CD14-positive monocyte (primary cell): Measurements from ENCODE around the gene VOPP1. TPM values are rescaled to one million over a fixed set of nuclear protein-coding genes. Genes with fewer than 3 reads are reported as not detected.

Experiments used
- DNase-seq, 3 donors: peaks; one replicate each; pipeline ENCODE4 v3.0.0-alpha.2; 2011 to 2022
- H2AFZ ChIP-seq: 2 replicates; pipeline ENCODE4 v1.6.0; 2012; ENCODE audit warnings: mild to moderate bottlenecking, low read depth, low read length, inconsistent platforms; ENCODE audit not compliant: insufficient read depth, poor library complexity, severe bottlenecking
- H3K27ac ChIP-seq, 2 donors: 1 replicate in 1 of 2; 2 replicates in 1 of 2; pipeline ENCODE4 v1.5.1; 2012 to 2013; ENCODE audit warnings: low read length in 2 of 2, control low read depth in 1 of 2, inconsistent platforms in 1 of 2, low read depth in 1 of 2, mild to moderate bottlenecking in 1 of 2
- H3K27me3 ChIP-seq, 2 donors: one replicate each; pipeline versions ENCODE4 v1.6.0 to v1.6.1; 2011 to 2013; ENCODE audit warnings: low read length in 2 of 2; ENCODE audit not compliant: control insufficient read depth in 2 of 2, insufficient read depth in 2 of 2
- H3K36me3 ChIP-seq, 2 donors: replicated peaks in 1 of 2; 1 replicate in 1 of 2; 2 replicates in 1 of 2; pipeline versions ENCODE4 v1.5.1 to v1.6.1; 2012 to 2013; ENCODE audit warnings: low read length in 2 of 2, control low read depth in 1 of 2, inconsistent platforms in 1 of 2, mild to moderate bottlenecking in 1 of 2; ENCODE audit not compliant: insufficient read depth in 2 of 2, control insufficient read depth in 1 of 2
- H3K4me1 ChIP-seq, 2 donors: 1 replicate in 1 of 2; 2 replicates in 1 of 2; pipeline versions ENCODE4 v1.5.1 to v1.6.1; 2012 to 2013; ENCODE audit warnings: low read length in 2 of 2, control low read depth in 1 of 2, inconsistent platforms in 1 of 2, mild to moderate bottlenecking in 1 of 2, moderate library complexity in 1 of 2; ENCODE audit not compliant: insufficient read depth in 2 of 2, control insufficient read depth in 1 of 2
- H3K4me2 ChIP-seq: replicated peaks from 2 replicates; pipeline ENCODE3; 2012; ENCODE audit warnings: low read length, moderate library complexity, mild to moderate bottlenecking; ENCODE audit not compliant: poor library complexity, severe bottlenecking; ENCODE audit errors: extremely low read depth
- H3K4me3 ChIP-seq, 3 experiments: fragments of 200-600 bp in 1 of 3; sonication (generic) in 1 of 3; replicated peaks in 1 of 3; 1 replicate in 2 of 3; 2 replicates in 1 of 3; pipeline ENCODE4 v1.5.1; 2011 to 2013; ENCODE audit warnings: low read length in 3 of 3, mild to moderate bottlenecking in 3 of 3, control low read depth in 2 of 3, low read depth in 2 of 3, inconsistent platforms in 1 of 3, moderate library complexity in 1 of 3
- H3K79me2 ChIP-seq: 2 replicates; pipeline ENCODE4 v1.6.0; 2012; ENCODE audit warnings: mild to moderate bottlenecking, control low read depth, inconsistent platforms, low read length, moderate library complexity; ENCODE audit not compliant: insufficient read depth
- H3K9ac ChIP-seq: 2 replicates; pipeline ENCODE4 v1.6.0; 2017; ENCODE audit warnings: low read length, mild to moderate bottlenecking; ENCODE audit not compliant: insufficient read depth, poor library complexity, severe bottlenecking
- H3K9me3 ChIP-seq, 2 donors: replicated peaks in 1 of 2; 1 replicate in 1 of 2; 2 replicates in 1 of 2; pipeline versions ENCODE4 v1.5.1 to v1.6.1; 2012 to 2013; ENCODE audit warnings: low read length in 2 of 2, control low read depth in 1 of 2; ENCODE audit not compliant: control insufficient read depth in 1 of 2, insufficient read depth in 1 of 2
- H4K20me1 ChIP-seq: 2 replicates; pipeline ENCODE4 v1.6.0; 2012; ENCODE audit warnings: mild to moderate bottlenecking, low read length, control low read depth, moderate library complexity; ENCODE audit not compliant: insufficient read depth
- H3K27ac Mint-ChIP-seq, 7 donors: one replicate each; pipeline ENCODE4 v1.8.0; 2020; ENCODE audit warnings: mild to moderate bottlenecking in 7 of 7, mixed read lengths in 7 of 7, moderate library complexity in 6 of 7, inconsistent platforms in 2 of 7
- H3K27me3 Mint-ChIP-seq, 3 donors: one replicate each; pipeline ENCODE4 v1.8.0; 2021 to 2022; ENCODE audit warnings: low read depth in 3 of 3, mild to moderate bottlenecking in 3 of 3, mixed read lengths in 3 of 3, moderate library complexity in 3 of 3, inconsistent platforms in 1 of 3
- H3K36me3 Mint-ChIP-seq, 2 donors: one replicate each; pipeline ENCODE4 v1.8.0; 2020; ENCODE audit warnings: mixed read lengths in 2 of 2, inconsistent platforms in 1 of 2, mild to moderate bottlenecking in 1 of 2
- H3K4me1 Mint-ChIP-seq: one replicate; pipeline ENCODE4 v1.8.0; 2020; ENCODE audit warnings: mild to moderate bottlenecking, mixed read lengths
- H3K4me3 Mint-ChIP-seq, 2 donors: one replicate each; pipeline ENCODE4 v1.8.0; 2020; ENCODE audit warnings: mild to moderate bottlenecking in 2 of 2, mixed read lengths in 2 of 2, moderate library complexity in 1 of 2
- H3K9me3 Mint-ChIP-seq, 7 donors: one replicate each; pipeline ENCODE4 v1.8.0; 2020 to 2022; ENCODE audit warnings: mixed read lengths in 7 of 7, mild to moderate bottlenecking in 6 of 7, moderate library complexity in 6 of 7, inconsistent platforms in 2 of 7
- CTCF ChIP-seq: fragments of 200-600 bp; IDR thresholded peaks from one replicate; pipeline ENCODE4 v1.8.0; 2022; ENCODE audit warnings: antibody characterized with exemption, mild to moderate bottlenecking
- WGBS: methylation state at CpG from one replicate; pipeline ENCODE4 v1.1.5; 2013; ENCODE audit warnings: missing lambda C conversion rate; ENCODE audit not compliant: insufficient coverage; 5-methylcytosine and 5-hydroxymethylcytosine counted together
- intact Hi-C, 2 donors: fragments of 100-400 bp; cut with micrococcal nuclease; formaldehyde crosslinking; loops; one replicate each; pipeline versions ENCODE4 v1.15.0 to v1.15.1; 2023
- polyA plus RNA-seq, 3 donors: library from polyadenylated mRNA; depleted of rRNA in 1 of 3; unstranded in 2 of 3; stranded (reverse) in 1 of 3; fragments of 300-500 nt in 2 of 3; fragments of >200 nt in 1 of 3; fragmentation: Illumina TruSeq in 2 of 3; gene quantifications; 1 replicate in 2 of 3; 2 replicates in 1 of 3; pipeline ENCODE4 v1.2.3, GENCODE V29; 2012 to 2021

Gene VOPP1
- polyA plus RNA-seq, 3 donors = 16.7 to 22.1 (median 18.0) TPM

GRCh38 chr7:55439627-55440026 lies 132.7 kb downstream of the VOPP1 start:
- H3K27me3 ChIP-seq = no peaks in the 10 kb centered on the region
- H3K36me3 ChIP-seq = no peaks in the 10 kb centered on the region
- Mint-ChIP-seq H3K4me3 (no peak overlapping the region), H3K9me3 (peaks cover 0 to 5% (median 0%) of the 10 kb centered on the region in 7 donors), H3K27ac (no peak overlapping the region), H3K36me3 (no peaks in the 10 kb centered on the region), H3K4me1 (no peaks in the 10 kb centered on the region), H3K27me3 (peaks cover 1 to 7% (median 3%) of the 10 kb centered on the region in 3 donors)
- intact Hi-C loops = no loop called here
- no peaks in the 10 kb centered on the region for H4K20me1 ChIP-seq
- no peaks in the 10 kb centered on the region for H3K79me2 ChIP-seq
- no peaks in the 10 kb centered on the region for H3K4me1 ChIP-seq
- no peak overlapping the region for H3K4me3 ChIP-seq
- no peak for DNase-seq
- no peak overlapping the region for H2AFZ ChIP-seq
- H3K9me3 ChIP-seq = no peaks in the 10 kb centered on the region
- H3K4me2 ChIP-seq = no peak overlapping the region
- no peak overlapping the region for H3K9ac ChIP-seq
- H3K27ac ChIP-seq = no peak overlapping the region
- 87% methylated on average over 10 of the region's 10 CpGs for WGBS
- no peak for TF ChIP-seq CTCF

GRCh38 chr7:55438757-55439525 lies 133.4 kb downstream of the VOPP1 start:
- Mint-ChIP-seq H3K4me3 (no peak overlapping the region), H3K4me1 (no peaks in the 10 kb centered on the region), H3K27ac (no peak overlapping the region), H3K36me3 (no peaks in the 10 kb centered on the region), H3K9me3 (peaks cover 0 to 5% (median 0%) of the 10 kb centered on the region in 7 donors), H3K27me3 (peaks cover 1 to 7% (median 3%) of the 10 kb centered on the region in 3 donors)
- Histone ChIP-seq H3K4me2 (no peak overlapping the region), H3K27ac (no peak overlapping the region), H3K36me3 (no peaks in the 10 kb centered on the region), H2AFZ (no peak overlapping the region), H4K20me1 (no peaks in the 10 kb centered on the region), H3K4me3 (no peak overlapping the region), H3K79me2 (no peaks in the 10 kb centered on the region), H3K4me1 (no peaks in the 10 kb centered on the region), H3K27me3 (no peaks in the 10 kb centered on the region), H3K9ac (no peak overlapping the region), H3K9me3 (no peaks in the 10 kb centered on the region)
- TF ChIP-seq CTCF = no peak
- no peak for DNase-seq
- WGBS = 78% methylated on average over 17 of the region's 19 CpGs
- intact Hi-C loops = no loop called here
